HL-60 (cell line): ENCODE results near the gene GJB1.
"Not testable (repeated sequence)": the region's sequence is repeated elsewhere in the genome, so short reads cannot be mapped to it uniquely, and the experiment has no call there.

ENCODE experiments used
- DNase-seq, 2 experiments: peaks; one replicate each; pipeline ENCODE4 v3.0.0-alpha.2; 2010 to 2020; ENCODE audit warnings: low read depth in 1 of 2, low spot score in 1 of 2
- H3K27ac ChIP-seq: fragments of 250-450 bp; sonication (Bioruptor Pico); replicated peaks from 2 replicates; pipeline ENCODE4 v1.5.1; 2020; ENCODE audit warnings: mild to moderate bottlenecking, moderate library complexity
- H3K27me3 ChIP-seq: fragments of 250-450 bp; sonication (Bioruptor Pico); 2 replicates; pipeline ENCODE4 v1.5.1; 2021; ENCODE audit warnings: mild to moderate bottlenecking, moderate library complexity; ENCODE audit not compliant: insufficient read depth, poor library complexity, severe bottlenecking
- H3K4me3 ChIP-seq: replicated peaks from 2 replicates; pipeline ENCODE4 v1.5.1; 2011; ENCODE audit warnings: mild to moderate bottlenecking, control low read depth, low read length; ENCODE audit not compliant: insufficient read depth
- GABPA ChIP-seq: IDR thresholded peaks from 2 replicates; pipeline ENCODE4 v1.6.1; 2012; ENCODE audit warnings: low read depth
- POLR2AphosphoS5 ChIP-seq: IDR thresholded peaks from 2 replicates; pipeline ENCODE4 v1.6.1; 2012; ENCODE audit warnings: low read depth
- REST ChIP-seq: IDR thresholded peaks from 2 replicates; pipeline ENCODE4 v1.6.1; 2012; ENCODE audit warnings: low read depth; ENCODE audit not compliant: insufficient replicate concordance
- SPI1 ChIP-seq: IDR thresholded peaks from 2 replicates; pipeline ENCODE4 v1.6.1; 2012; ENCODE audit warnings: low read depth, mild to moderate bottlenecking, borderline replicate concordance
- TF ChIP-seq, protein P1 (sequence below): IDR thresholded peaks from one replicate; pipeline ENCODE4 v1.5.1; 2011; ENCODE audit warnings: low read length, control low read depth, inconsistent platforms; ENCODE audit not compliant: insufficient read depth

The GJB1 gene

DNA sequence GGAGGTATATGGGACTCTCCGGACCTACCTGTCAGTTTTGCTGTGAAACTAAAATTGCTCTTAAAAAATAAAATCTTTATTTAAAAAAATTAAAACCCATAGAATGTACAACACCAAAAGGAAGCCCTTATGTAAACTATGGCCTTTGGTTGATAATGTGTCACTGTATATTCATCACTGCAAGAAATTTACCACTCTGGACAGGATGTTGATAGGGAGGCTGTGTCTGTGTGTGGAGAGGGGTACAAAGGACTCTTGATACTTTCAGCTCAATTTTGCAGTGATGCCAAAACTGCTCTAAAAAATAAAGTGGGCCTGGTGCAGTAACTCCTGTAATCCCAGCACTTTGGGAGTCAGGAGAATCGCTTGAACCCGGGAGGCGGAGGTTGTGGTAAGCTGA, 33.8 kb downstream of the GJB1 start:
- H3K27ac ChIP-seq: no peak overlapping the region
- DNase-seq: no peak
- H3K4me3 ChIP-seq: no peak overlapping the region
- H3K27me3 ChIP-seq: no peaks in the 10 kb centered on the region
- TF ChIP-seq, protein P1, sequence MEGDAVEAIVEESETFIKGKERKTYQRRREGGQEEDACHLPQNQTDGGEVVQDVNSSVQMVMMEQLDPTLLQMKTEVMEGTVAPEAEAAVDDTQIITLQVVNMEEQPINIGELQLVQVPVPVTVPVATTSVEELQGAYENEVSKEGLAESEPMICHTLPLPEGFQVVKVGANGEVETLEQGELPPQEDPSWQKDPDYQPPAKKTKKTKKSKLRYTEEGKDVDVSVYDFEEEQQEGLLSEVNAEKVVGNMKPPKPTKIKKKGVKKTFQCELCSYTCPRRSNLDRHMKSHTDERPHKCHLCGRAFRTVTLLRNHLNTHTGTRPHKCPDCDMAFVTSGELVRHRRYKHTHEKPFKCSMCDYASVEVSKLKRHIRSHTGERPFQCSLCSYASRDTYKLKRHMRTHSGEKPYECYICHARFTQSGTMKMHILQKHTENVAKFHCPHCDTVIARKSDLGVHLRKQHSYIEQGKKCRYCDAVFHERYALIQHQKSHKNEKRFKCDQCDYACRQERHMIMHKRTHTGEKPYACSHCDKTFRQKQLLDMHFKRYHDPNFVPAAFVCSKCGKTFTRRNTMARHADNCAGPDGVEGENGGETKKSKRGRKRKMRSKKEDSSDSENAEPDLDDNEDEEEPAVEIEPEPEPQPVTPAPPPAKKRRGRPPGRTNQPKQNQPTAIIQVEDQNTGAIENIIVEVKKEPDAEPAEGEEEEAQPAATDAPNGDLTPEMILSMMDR: no peak
- no peak for TF ChIP-seq SPI1
- no peak for TF ChIP-seq POLR2AphosphoS5
- TF ChIP-seq REST: no peak
- TF ChIP-seq GABPA: no peak

DNA sequence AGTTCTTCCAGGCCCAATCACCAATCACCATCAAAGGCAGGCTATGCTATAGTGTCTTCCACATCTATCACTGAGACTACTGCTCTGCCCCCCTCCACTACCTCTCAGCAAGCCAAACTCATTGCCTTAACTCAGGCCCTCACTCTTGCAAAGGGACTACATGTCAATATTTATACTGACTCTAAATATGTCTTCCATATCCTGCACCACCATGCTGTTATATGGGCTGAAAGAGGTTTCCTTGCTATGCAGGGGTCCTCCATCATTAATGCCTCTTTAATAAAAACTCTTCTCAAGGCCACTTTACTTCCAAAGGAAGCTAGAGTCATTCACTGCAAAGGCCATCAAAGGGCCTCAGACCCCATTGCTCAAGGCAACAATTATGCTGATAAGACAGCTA, 45.6 kb downstream of the GJB1 start:
- not testable (repeated sequence) for H3K27ac ChIP-seq, H3K4me3 ChIP-seq, DNase-seq, H3K27me3 ChIP-seq

GRCh38 chrX:71269801-71270395, 46.9 kb downstream of the GJB1 start:
- DNase-seq: no peak
- no peak overlapping the region for H3K27ac ChIP-seq
- TF ChIP-seq REST (no peak), GABPA (no peak), POLR2AphosphoS5 (no peak), SPI1 (no peak)
- TF ChIP-seq, protein P1: no peak
- H3K27me3 ChIP-seq: no peaks in the 10 kb centered on the region
- H3K4me3 ChIP-seq: no peak overlapping the region

DNA sequence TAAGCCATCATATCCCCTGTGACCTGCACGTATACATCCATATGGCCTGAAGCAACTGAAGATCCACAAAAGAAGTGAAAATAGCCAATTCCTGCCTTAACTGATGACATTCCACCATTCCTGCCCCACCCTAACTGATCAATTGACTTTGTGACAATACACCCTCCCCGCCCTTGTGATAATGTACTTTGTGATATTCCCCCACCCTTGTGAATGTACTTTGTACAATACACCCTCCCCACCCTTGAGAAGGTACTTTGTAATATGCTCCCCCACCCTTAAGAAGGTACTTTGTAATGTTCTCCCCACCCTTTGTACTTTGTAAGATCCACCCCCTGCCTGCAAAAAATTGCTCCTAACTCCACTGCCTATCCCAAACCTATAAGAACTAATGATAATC, 49.3 kb downstream of the GJB1 start:
- H3K27ac ChIP-seq, H3K4me3 ChIP-seq, H3K27me3 ChIP-seq, DNase-seq: not testable (repeated sequence)
